Measurements from ENCODE around the gene KCNJ8. TPM values are rescaled to one million over a fixed set of nuclear protein-coding genes. Genes with fewer than 3 reads are reported as not detected.

KCNJ8 gene
- polyA plus RNA-seq, 1 donor: 7.6 TPM

DNA sequence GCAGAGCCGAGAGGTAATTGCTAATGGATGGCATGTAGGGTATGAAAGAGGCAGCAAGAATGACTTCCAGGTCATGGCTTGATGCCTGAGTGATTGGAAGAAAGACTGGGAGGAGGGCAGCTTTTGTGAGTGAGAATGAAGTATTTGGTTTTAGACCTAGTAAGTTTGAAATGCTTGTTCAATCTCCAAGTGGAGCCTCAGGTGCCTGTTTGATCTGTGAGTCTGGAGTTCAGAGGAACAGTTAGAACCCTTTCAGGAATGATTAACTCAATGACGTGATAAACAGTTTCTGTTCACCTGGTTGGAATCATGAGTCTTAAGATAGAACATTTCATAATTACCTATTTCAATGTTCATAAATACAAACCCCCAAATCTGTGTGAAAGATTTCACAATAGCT, 10.4 kb downstream of the KCNJ8 start:
- peak; percentile 78 to 92 for DNase-seq
- no peaks in the 10 kb centered on the region for H3K9me3 ChIP-seq (ENCODE audit: control insufficient read depth, low read depth, low read length)
- no peaks in the 10 kb centered on the region for H3K27me3 ChIP-seq (ENCODE audit: control insufficient read depth, insufficient read depth, low read length)
- no peak overlapping the region for H3K4me3 ChIP-seq (ENCODE audit: low read length)
- 50% methylated on average over 2 of the region's 2 CpGs for WGBS (ENCODE audit: insufficient coverage, low lambda C conversion rate)
- no peaks in the 10 kb centered on the region for H3K36me3 ChIP-seq (ENCODE audit: control insufficient read depth, insufficient read depth, low read length)
- peak overlapping the region; percentile 90 for H3K27ac ChIP-seq (ENCODE audit: low read length)
- H3K4me1 ChIP-seq (ENCODE audit: control insufficient read depth, insufficient read depth, low read length): peaks cover 18% of the 10 kb centered on the region

DNA sequence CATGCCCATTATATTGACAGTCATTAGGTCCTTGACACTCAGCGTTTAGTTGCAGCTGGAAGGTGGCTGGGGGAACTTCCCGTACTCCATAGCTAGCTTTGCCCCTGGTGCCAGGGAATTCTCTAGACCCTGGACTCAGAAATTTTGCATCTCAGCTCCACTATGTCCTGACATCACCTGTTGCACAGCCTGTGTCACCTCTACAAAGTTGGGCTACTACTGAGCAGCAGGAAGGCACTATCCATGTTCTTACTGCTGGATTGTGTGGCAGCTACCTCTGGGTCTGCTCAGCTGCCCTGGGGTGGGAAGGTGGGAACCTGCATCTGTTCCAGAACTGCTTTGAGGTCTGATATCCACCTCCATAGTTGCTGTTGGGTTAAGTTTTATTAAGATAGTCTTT, 11.0 kb downstream of the KCNJ8 start:
- no CpG with 5 or more reads among the region's 2 CpGs for WGBS (ENCODE audit: insufficient coverage, low lambda C conversion rate)
- H3K36me3 ChIP-seq (ENCODE audit: control insufficient read depth, insufficient read depth, low read length): no peaks in the 10 kb centered on the region
- peak overlapping the region; percentile 90 for H3K27ac ChIP-seq (ENCODE audit: low read length)

DNA sequence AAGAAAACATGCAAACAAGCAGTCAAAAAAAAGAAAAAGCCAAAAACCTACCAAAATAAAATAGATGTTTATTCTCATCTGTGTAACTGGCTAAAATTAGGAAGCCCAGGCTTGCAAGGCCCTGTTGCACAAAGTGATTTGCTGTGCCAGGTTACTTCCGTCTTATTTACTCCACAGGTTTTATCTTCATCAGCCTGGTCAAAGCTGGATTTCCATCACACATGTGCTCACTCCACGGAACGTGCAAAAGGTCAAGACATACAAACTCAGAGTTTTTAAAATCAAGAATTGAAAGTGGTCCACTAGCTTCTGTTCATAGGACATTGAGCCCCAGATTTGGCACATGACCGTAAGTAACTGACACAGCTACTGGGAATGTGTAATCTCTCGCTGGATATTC, 14.8 kb downstream of the KCNJ8 start:
- no peak for DNase-seq
- WGBS (ENCODE audit: insufficient coverage, low lambda C conversion rate): 100% methylated on average over 1 of the region's 5 CpGs
- no peak overlapping the region for H3K4me3 ChIP-seq (ENCODE audit: low read length)
- H3K27me3 ChIP-seq (ENCODE audit: control insufficient read depth, insufficient read depth, low read length): no peaks in the 10 kb centered on the region
- H3K27ac ChIP-seq (ENCODE audit: low read length): no peak overlapping the region
- H3K4me1 ChIP-seq (ENCODE audit: control insufficient read depth, insufficient read depth, low read length): peaks cover 18% of the 10 kb centered on the region
- no peaks in the 10 kb centered on the region for H3K9me3 ChIP-seq (ENCODE audit: control insufficient read depth, low read depth, low read length)
- H3K36me3 ChIP-seq (ENCODE audit: control insufficient read depth, insufficient read depth, low read length): no peaks in the 10 kb centered on the region

More for the DNA sequence above, 11.0 kb downstream of the KCNJ8 start:
- Histone ChIP-seq H3K4me3 (ENCODE audit: low read length) (no peak overlapping the region), H3K9me3 (ENCODE audit: control insufficient read depth, low read depth, low read length) (no peaks in the 10 kb centered on the region), H3K4me1 (ENCODE audit: control insufficient read depth, insufficient read depth, low read length) (peaks cover 18% of the 10 kb centered on the region), H3K27me3 (ENCODE audit: control insufficient read depth, insufficient read depth, low read length) (no peaks in the 10 kb centered on the region)
- DNase-seq: no peak

DNA sequence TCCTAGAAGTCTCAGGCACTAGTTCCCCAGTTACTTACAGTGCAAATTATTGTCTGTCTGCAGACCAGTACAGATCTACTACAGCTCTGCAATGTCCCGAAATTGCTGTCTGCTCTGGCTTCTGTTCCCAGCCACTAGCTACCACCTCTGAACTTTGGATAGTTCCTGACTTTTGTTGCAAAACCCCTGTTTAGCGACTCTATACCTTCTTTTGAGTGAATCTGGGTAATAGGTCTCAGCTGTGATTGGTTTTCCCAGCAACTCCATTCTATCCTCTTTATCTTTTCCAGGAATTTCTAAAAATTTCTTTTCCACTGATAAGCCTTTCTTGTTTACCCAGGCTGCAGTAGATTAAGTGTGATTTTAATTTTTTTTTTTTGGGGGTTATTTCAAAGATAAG, 16.8 kb downstream of the KCNJ8 start:
- Histone ChIP-seq H3K4me1 (ENCODE audit: control insufficient read depth, insufficient read depth, low read length) (peaks cover 5% of the 10 kb centered on the region), H3K4me3 (ENCODE audit: low read length) (no peak overlapping the region), H3K27ac (ENCODE audit: low read length) (no peak overlapping the region), H3K27me3 (ENCODE audit: control insufficient read depth, insufficient read depth, low read length) (no peaks in the 10 kb centered on the region), H3K36me3 (ENCODE audit: control insufficient read depth, insufficient read depth, low read length) (no peaks in the 10 kb centered on the region), H3K9me3 (ENCODE audit: control insufficient read depth, low read depth, low read length) (no peaks in the 10 kb centered on the region)
- DNase-seq: no peak
- WGBS (ENCODE audit: insufficient coverage, low lambda C conversion rate): 89% methylated on average over 1 of the region's 2 CpGs

DNA sequence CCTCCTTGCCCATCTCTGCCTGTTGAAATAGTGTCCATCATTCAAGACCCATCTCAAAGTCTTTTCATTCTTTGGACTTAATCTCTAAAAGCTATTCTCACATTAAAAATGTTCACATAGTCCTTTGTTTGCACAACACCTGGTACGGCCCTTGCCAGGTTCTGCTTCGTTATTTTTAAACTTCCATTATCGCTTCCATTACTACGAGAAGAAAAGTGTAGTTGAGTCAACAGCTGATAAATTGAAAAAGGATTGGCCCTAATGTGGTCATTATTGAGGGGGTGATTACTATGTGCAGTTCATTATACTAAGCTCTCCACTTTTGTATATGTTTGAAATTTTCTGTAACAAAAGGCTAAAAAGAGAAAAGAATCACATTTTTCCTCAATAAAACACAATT, 17.8 kb downstream of the KCNJ8 start:
- DNase-seq: no peak
- Histone ChIP-seq H3K36me3 (ENCODE audit: control insufficient read depth, insufficient read depth, low read length) (no peaks in the 10 kb centered on the region), H3K4me1 (ENCODE audit: control insufficient read depth, insufficient read depth, low read length) (no peaks in the 10 kb centered on the region), H3K27ac (ENCODE audit: low read length) (no peak overlapping the region), H3K27me3 (ENCODE audit: control insufficient read depth, insufficient read depth, low read length) (no peaks in the 10 kb centered on the region), H3K9me3 (ENCODE audit: control insufficient read depth, low read depth, low read length) (no peaks in the 10 kb centered on the region), H3K4me3 (ENCODE audit: low read length) (no peak overlapping the region)
- 100% methylated on average over 3 of the region's 4 CpGs for WGBS (ENCODE audit: insufficient coverage, low lambda C conversion rate)

DNA sequence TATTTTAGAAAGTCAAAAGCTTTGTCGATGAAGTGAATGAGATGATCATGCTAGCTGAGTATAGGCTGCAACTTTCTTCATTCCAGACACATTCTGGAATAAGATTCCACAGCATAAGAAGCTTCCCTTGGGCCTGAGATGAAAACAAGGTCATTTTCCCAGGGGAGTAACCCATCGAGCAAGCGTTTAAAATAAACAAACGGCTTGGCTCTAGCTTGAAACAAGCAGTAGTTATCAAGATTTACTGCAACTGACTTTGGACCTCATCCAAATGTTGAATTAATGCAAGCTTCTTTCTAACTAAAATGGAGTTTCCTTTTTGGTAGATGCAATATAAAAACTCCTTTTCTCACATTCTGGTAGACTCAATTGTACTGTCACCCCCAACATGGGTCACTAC, 23.0 kb downstream of the KCNJ8 start:
- Histone ChIP-seq H3K4me3 (ENCODE audit: low read length) (no peak overlapping the region), H3K27me3 (ENCODE audit: control insufficient read depth, insufficient read depth, low read length) (no peaks in the 10 kb centered on the region), H3K4me1 (ENCODE audit: control insufficient read depth, insufficient read depth, low read length) (no peaks in the 10 kb centered on the region), H3K9me3 (ENCODE audit: control insufficient read depth, low read depth, low read length) (no peaks in the 10 kb centered on the region), H3K36me3 (ENCODE audit: control insufficient read depth, insufficient read depth, low read length) (no peaks in the 10 kb centered on the region), H3K27ac (ENCODE audit: low read length) (no peak overlapping the region)
- peak; percentile 20 to 64 for DNase-seq
- 0% methylated on average over 1 of the region's 4 CpGs for WGBS (ENCODE audit: insufficient coverage, low lambda C conversion rate)

DNA sequence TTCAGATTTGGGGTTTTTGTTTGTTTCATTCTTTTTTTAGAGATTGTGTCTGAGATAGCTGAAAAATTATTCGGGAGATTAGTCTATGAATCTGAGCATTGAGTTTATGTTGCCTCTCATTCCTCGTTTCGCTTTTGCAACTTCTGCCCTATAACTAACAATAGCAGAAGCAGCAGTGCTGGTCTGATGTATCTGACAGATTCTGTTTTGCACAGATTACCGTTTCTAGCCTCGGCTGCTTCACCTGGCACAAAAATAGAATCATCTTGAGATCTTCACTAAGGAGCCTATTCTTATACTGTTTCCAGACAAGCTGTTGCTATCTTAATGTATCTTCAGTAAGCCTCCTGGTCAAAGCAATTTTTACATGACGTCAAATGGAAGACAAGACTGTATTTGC, 29.2 kb downstream of the KCNJ8 start:
- no peaks in the 10 kb centered on the region for H3K27me3 ChIP-seq (ENCODE audit: control insufficient read depth, insufficient read depth, low read length)
- H3K9me3 ChIP-seq (ENCODE audit: control insufficient read depth, low read depth, low read length): peaks cover 3% of the 10 kb centered on the region
- no peak for DNase-seq
- H3K4me3 ChIP-seq (ENCODE audit: low read length): no peak overlapping the region
- WGBS (ENCODE audit: insufficient coverage, low lambda C conversion rate): 89% methylated on average over 4 of the region's 6 CpGs
- H3K27ac ChIP-seq (ENCODE audit: low read length): no peak overlapping the region
- H3K36me3 ChIP-seq (ENCODE audit: control insufficient read depth, insufficient read depth, low read length): no peaks in the 10 kb centered on the region
- no peaks in the 10 kb centered on the region for H3K4me1 ChIP-seq (ENCODE audit: control insufficient read depth, insufficient read depth, low read length)

DNA sequence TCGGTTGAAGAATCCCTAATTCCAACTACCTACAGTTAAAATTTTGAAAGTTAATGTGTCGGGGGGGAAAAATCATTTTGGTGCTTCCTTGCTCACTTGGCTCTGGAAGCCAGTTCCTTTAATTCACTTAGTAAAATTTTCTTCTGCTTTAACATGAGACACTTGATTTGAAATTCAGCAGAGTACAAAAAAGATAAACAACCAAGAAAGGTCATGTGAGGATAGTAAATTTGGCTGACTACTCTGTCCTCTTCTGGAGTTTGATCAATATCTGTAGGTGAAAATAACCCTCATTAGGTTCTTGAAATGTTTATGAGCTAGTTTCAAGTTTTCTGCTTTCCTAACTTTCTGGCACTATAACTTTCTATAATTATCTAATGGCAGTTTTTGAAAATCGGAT, 43.4 kb downstream of the KCNJ8 start:
- Histone ChIP-seq H3K4me1 (ENCODE audit: control insufficient read depth, insufficient read depth, low read length) (no peaks in the 10 kb centered on the region), H3K36me3 (ENCODE audit: control insufficient read depth, insufficient read depth, low read length) (no peaks in the 10 kb centered on the region), H3K27ac (ENCODE audit: low read length) (no peak overlapping the region), H3K27me3 (ENCODE audit: control insufficient read depth, insufficient read depth, low read length) (peaks cover 4% of the 10 kb centered on the region), H3K9me3 (ENCODE audit: control insufficient read depth, low read depth, low read length) (no peaks in the 10 kb centered on the region), H3K4me3 (ENCODE audit: low read length) (no peak overlapping the region)
- DNase-seq: no peak
- 100% methylated on average over 1 of the region's 3 CpGs for WGBS (ENCODE audit: insufficient coverage, low lambda C conversion rate)

DNA sequence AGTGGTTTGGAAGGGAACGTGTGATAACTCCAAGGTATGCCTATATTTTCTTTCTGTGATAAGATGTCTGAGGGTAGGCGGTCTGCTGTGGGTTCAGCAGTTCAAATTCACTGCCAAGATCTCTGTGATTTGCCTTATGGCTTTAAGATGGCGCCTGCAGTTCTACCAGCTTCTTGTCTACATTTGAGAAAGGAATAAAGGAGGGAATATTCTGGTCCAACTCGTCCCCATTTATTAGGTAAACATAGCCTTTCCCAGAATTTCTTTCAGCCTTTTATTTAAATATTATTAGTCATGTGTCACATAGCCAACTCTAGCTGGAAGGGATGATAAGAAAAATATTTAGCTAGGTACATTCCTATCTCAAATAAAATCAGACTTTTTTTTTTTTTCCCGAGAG, 48.8 kb downstream of the KCNJ8 start:
- no peaks in the 10 kb centered on the region for H3K9me3 ChIP-seq (ENCODE audit: control insufficient read depth, low read depth, low read length)
- peaks cover 4% of the 10 kb centered on the region for H3K27me3 ChIP-seq (ENCODE audit: control insufficient read depth, insufficient read depth, low read length)
- WGBS (ENCODE audit: insufficient coverage, low lambda C conversion rate): 38% methylated on average over 1 of the region's 5 CpGs
- no peaks in the 10 kb centered on the region for H3K4me1 ChIP-seq (ENCODE audit: control insufficient read depth, insufficient read depth, low read length)
- no peaks in the 10 kb centered on the region for H3K36me3 ChIP-seq (ENCODE audit: control insufficient read depth, insufficient read depth, low read length)
- no peak for DNase-seq
- no peak overlapping the region for H3K4me3 ChIP-seq (ENCODE audit: low read length)
- no peak overlapping the region for H3K27ac ChIP-seq (ENCODE audit: low read length)

DNA sequence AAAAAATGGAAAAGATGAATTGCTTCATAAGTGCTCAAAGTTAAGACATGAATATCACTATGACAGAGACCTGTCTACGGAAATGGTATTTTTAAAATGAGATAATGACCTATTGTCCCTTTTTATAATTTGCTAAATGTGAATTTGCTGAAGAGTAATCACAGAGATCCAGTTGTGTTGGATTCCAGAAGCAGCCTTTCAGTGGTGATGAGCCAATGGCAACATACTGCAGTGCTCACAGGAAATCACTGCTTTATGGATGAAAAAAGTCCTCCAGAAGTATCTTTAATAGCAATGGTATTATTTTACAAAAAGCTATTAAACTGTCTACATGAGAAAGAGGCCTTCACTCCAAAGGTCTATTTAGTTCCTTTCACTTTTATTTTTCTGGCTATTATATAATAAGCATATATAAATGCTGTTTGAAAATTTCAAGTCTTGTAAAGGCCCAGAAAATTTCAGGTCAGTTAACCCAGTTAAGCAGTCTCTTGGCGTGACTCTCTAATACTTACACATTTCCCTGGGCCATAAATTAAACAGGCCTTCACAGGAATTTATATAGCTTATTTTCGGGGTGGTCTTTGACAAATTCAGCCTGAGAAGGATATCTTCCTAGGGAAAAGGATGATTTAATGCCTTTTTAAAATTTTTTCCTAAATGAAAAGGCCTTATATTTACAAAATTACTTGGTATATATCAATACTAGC, 55.4 kb downstream of the KCNJ8 start:
- Histone ChIP-seq H3K27me3 (ENCODE audit: control insufficient read depth, insufficient read depth, low read length) (no peaks in the 10 kb centered on the region), H3K36me3 (ENCODE audit: control insufficient read depth, insufficient read depth, low read length) (no peaks in the 10 kb centered on the region), H3K9me3 (ENCODE audit: control insufficient read depth, low read depth, low read length) (no peaks in the 10 kb centered on the region), H3K27ac (ENCODE audit: low read length) (no peak overlapping the region), H3K4me3 (ENCODE audit: low read length) (no peak overlapping the region), H3K4me1 (ENCODE audit: control insufficient read depth, insufficient read depth, low read length) (no peaks in the 10 kb centered on the region)
- 100% methylated on average over 1 of the region's 3 CpGs for WGBS (ENCODE audit: insufficient coverage, low lambda C conversion rate)
- no peak for DNase-seq

DNA sequence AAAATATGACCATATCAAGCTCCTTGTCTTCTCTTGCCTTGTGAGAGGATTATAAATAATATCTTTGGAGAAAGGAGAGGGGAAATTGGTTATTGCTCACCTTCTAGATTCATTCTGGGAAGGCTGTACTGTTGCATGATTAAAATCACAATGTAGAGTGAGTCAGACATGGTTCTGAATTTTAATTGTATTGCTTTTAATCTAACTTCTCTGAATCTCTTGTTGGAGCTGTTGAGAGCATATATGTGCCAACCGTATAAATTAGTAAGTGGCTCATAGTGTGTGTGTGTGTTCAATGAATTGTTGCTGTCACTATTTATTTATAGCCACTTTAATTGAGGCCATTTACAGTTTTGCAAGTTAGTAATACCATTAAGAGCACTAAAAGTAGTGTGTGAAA, 56.1 kb downstream of the KCNJ8 start:
- H3K27me3 ChIP-seq (ENCODE audit: control insufficient read depth, insufficient read depth, low read length): no peaks in the 10 kb centered on the region
- no peaks in the 10 kb centered on the region for H3K4me1 ChIP-seq (ENCODE audit: control insufficient read depth, insufficient read depth, low read length)
- WGBS (ENCODE audit: insufficient coverage, low lambda C conversion rate): no CpG with 5 or more reads among the region's 1 CpG
- no peaks in the 10 kb centered on the region for H3K9me3 ChIP-seq (ENCODE audit: control insufficient read depth, low read depth, low read length)
- DNase-seq: no peak
- H3K36me3 ChIP-seq (ENCODE audit: control insufficient read depth, insufficient read depth, low read length): no peaks in the 10 kb centered on the region
- H3K27ac ChIP-seq (ENCODE audit: low read length): no peak overlapping the region
- H3K4me3 ChIP-seq (ENCODE audit: low read length): no peak overlapping the region
